HepG2 (cell line): Measurements from ENCODE around the gene TMED3. TPM values are rescaled to one million over a fixed set of nuclear protein-coding genes. Genes with fewer than 3 reads are reported as not detected.
A peak's percentile ranks its signal among the peaks of the same experiment; 100 is the strongest.

ENCODE experiments used
- ATAC-seq: fragments of 200-7000 bp; cut with Tn5 transposase; 3 replicates; pipeline ENCODE4 v1.9.1; 2020; ENCODE audit warnings: mild to moderate bottlenecking, moderate library complexity
- Bru-seq: library from RNA; stranded (reverse); fragments of 400-500 nt; gene quantifications from one replicate; lab custom pipeline; 2021; lab: Mats Ljungman, UMichigan
- BruChase-seq, 2 experiments: library from RNA; stranded (reverse); fragments of 400-500 nt; gene quantifications; one replicate each; lab custom pipeline; 2021; lab: Mats Ljungman, UMichigan
- BruUV-seq: library from RNA; stranded (reverse); fragments of 400-500 nt; replicated peaks from 2 replicates; lab custom pipeline; 2021; lab: Mats Ljungman, UMichigan
- CTCF ChIA-PET: fragments of 300-600 bp; formaldehyde crosslinking; extraction: SDS; loops from one replicate; lab custom pipeline; 2021; ENCODE audit warnings: low total read pairs, inconsistent platforms, low intra/inter-chr PET ratio; lab: Yijun Ruan, JAX
- POLR2A ChIA-PET: fragments of 350-600 bp; sonication (Branson Sonifier 250); formaldehyde crosslinking; loops from one replicate; lab custom pipeline; 2020; ENCODE audit warnings: antibody characterized with exemption, inconsistent platforms; lab: Yijun Ruan, JAX
- DNase-seq: peaks from one replicate; pipeline ENCODE4 v3.0.0-alpha.2; 2015; ENCODE audit warnings: low spot score
- FAIRE-seq: peaks from 3 replicates; lab custom pipeline; 2011; peaks lifted over from hg19 to GRCh38; lab: Jason Lieb, UNC
- H2AFZ ChIP-seq: one replicate; pipeline ENCODE4 v1.6.1; 2011; ENCODE audit warnings: low read length, inconsistent platforms
- H3K27ac ChIP-seq: fragments of 300-600 bp; 3 replicates; pipeline ENCODE4 v1.8.0; 2011; ENCODE audit warnings: mixed run types, mild to moderate bottlenecking, mixed read lengths, low read length, inconsistent platforms; ENCODE audit not compliant: insufficient read depth; ENCODE audit errors: extremely low read length
- H3K27me3 ChIP-seq, 2 experiments: fragments of 200-600 bp in 1 of 2; 2 replicates in 1 of 2; 3 replicates in 1 of 2; pipeline versions ENCODE4 v1.6.0 to v1.8.0; 2011; ENCODE audit warnings: low read length in 2 of 2, mild to moderate bottlenecking in 2 of 2, moderate library complexity in 2 of 2, inconsistent platforms in 1 of 2; ENCODE audit not compliant: insufficient read depth in 2 of 2, control insufficient read depth in 1 of 2
- H3K36me3 ChIP-seq, 2 experiments: fragments of 200-600 bp in 1 of 2; replicated peaks in 1 of 2; 2 replicates in 1 of 2; 3 replicates in 1 of 2; pipeline versions ENCODE4 v1.5.1 to v1.8.0; 2011; ENCODE audit warnings: low read length in 2 of 2, inconsistent platforms in 1 of 2; ENCODE audit not compliant: insufficient read depth in 2 of 2, control insufficient read depth in 1 of 2
- H3K4me1 ChIP-seq: 2 replicates; pipeline ENCODE4 v1.5.1; 2012; ENCODE audit warnings: low read length, inconsistent platforms; ENCODE audit not compliant: insufficient read depth
- H3K4me2 ChIP-seq: 2 replicates; pipeline ENCODE4 v1.6.0; 2011; ENCODE audit warnings: low read depth, low read length, inconsistent platforms
- H3K4me3 ChIP-seq, 3 experiments: fragments of 200-600 bp in 1 of 3; sonication (generic), shearing (Covaris generic) in 1 of 3; replicated peaks in 1 of 3; 2 replicates each; pipeline ENCODE4 v1.5.1; 2011 to 2016; ENCODE audit warnings: low read length in 3 of 3, inconsistent platforms in 2 of 3, low read depth in 2 of 3, mild to moderate bottlenecking in 2 of 3, control low read depth in 1 of 3, mixed read lengths in 1 of 3; ENCODE audit not compliant: insufficient read depth in 1 of 3
- H3K79me2 ChIP-seq: one replicate; pipeline ENCODE4 v1.6.1; 2011; ENCODE audit warnings: low read length, inconsistent platforms; ENCODE audit not compliant: insufficient read depth
- H3K9ac ChIP-seq: 2 replicates; pipeline ENCODE4 v1.6.0; 2011; ENCODE audit warnings: mild to moderate bottlenecking, low read depth, low read length, inconsistent platforms; ENCODE audit not compliant: insufficient read depth
- H3K9me3 ChIP-seq: 2 replicates; pipeline ENCODE4 v1.5.1; 2012; ENCODE audit warnings: mild to moderate bottlenecking, low read length
- H4K20me1 ChIP-seq: 2 replicates; pipeline ENCODE4 v1.6.0; 2011; ENCODE audit warnings: inconsistent platforms, mild to moderate bottlenecking, low read length, moderate library complexity; ENCODE audit not compliant: insufficient read depth
- BHLHE40 ChIP-seq: IDR thresholded peaks from 2 replicates; pipeline ENCODE4 v1.6.1; 2011; ENCODE audit warnings: low read length, improper control_type of control experiment
- BORCS8-MEF2B ChIP-seq: sonication (generic); formaldehyde crosslinking; IDR thresholded peaks from 2 replicates; pipeline ENCODE4 v1.8.0; 2022; ENCODE audit warnings: mild to moderate bottlenecking, missing genetic modification reagents
- FOXO1 ChIP-seq: sonication (generic); formaldehyde crosslinking; IDR thresholded peaks from 2 replicates; pipeline ENCODE4 v1.4.0; 2020; ENCODE audit warnings: missing genetic modification reagents
- HCFC1 ChIP-seq: fragments of 150-350 bp; IDR thresholded peaks from 2 replicates; pipeline ENCODE4 v1.6.1; 2014; ENCODE audit warnings: low read depth, low read length
- PRPF4 ChIP-seq: fragments of 200-400 bp; formaldehyde crosslinking; IDR thresholded peaks from 2 replicates; pipeline ENCODE4 v1.6.1; 2016; ENCODE audit warnings: low read length, low read depth; ENCODE audit not compliant: poor library complexity, severe bottlenecking
- RERE ChIP-seq: IDR thresholded peaks from 2 replicates; pipeline ENCODE4 v1.6.1; 2016; ENCODE audit warnings: low read depth, missing genetic modification reagents, missing compliant biosample characterization
- ZNF382 ChIP-seq: sonication (generic); formaldehyde crosslinking; IDR thresholded peaks from 2 replicates; pipeline ENCODE4 v1.5.0; 2020; ENCODE audit warnings: missing genetic modification reagents, mild to moderate bottlenecking, borderline replicate concordance
- ZNF589 ChIP-seq: sonication (generic); formaldehyde crosslinking; conservative IDR thresholded peaks from 2 replicates; pipeline ENCODE4 v1.8.0; 2022; ENCODE audit warnings: mild to moderate bottlenecking, moderate library complexity, missing genetic modification reagents
- ZNF616 ChIP-seq: sonication (generic); formaldehyde crosslinking; IDR thresholded peaks from 2 replicates; pipeline ENCODE4 v1.5.0; 2020; ENCODE audit warnings: low read depth, mild to moderate bottlenecking, missing genetic modification reagents
- ZSCAN12 ChIP-seq: sonication (generic); formaldehyde crosslinking; IDR thresholded peaks from 2 replicates; pipeline ENCODE4 v1.9.0; 2021; ENCODE audit warnings: mild to moderate bottlenecking, missing genetic modification reagents
- ZSCAN20 ChIP-seq: sonication (generic); formaldehyde crosslinking; IDR thresholded peaks from 2 replicates; pipeline ENCODE4 v1.4.0; 2020; ENCODE audit warnings: missing genetic modification reagents, mild to moderate bottlenecking, borderline replicate concordance
- WGBS: methylation state at CpG from one replicate; pipeline ENCODE4 v1.1.6; 2017; ENCODE audit warnings: low lambda C conversion rate; 5-methylcytosine and 5-hydroxymethylcytosine counted together
- in situ Hi-C: cut with HindIII; loops from 2 replicates; pipeline ENCODE4 v1.10.0; 2017; ENCODE audit warnings: low pct_unique_long_range_greater_than_20kb; ENCODE audit not compliant: extremely low pct_ligation_motif_present
- intact Hi-C: fragments of 100-400 bp; cut with micrococcal nuclease; formaldehyde crosslinking; loops from one replicate; pipeline ENCODE4 v1.10.0; 2022; ENCODE audit not compliant: unreplicated experiment
- long read RNA-seq, 2 experiments: library from RNA in 1 of 2; library from polyadenylated mRNA in 1 of 2; stranded (forward) in 1 of 2; unstranded in 1 of 2; transcript quantifications; one replicate each; pipeline ENCODE4 v2.0.0, GENCODE V29; 2019 to 2022
- polyA minus RNA-seq, 3 experiments: library from RNA; depleted of rRNA, polyadenylated mRNA; stranded (reverse); fragments of >200 nt; gene quantifications; 2 replicates each; pipeline ENCODE4 v1.2.3, GENCODE V29; 2011; ENCODE audit warnings: low replicate concordance in 1 of 3
- polyA plus RNA-seq, 8 experiments: library from polyadenylated mRNA; depleted of rRNA in 3 of 8; stranded (reverse) in 7 of 8; unstranded in 1 of 8; fragments of >200 nt; fragmentation: Illumina TruSeq in 4 of 8; extraction: Trizol in 4 of 8; gene quantifications; 2 replicates each; pipeline versions ENCODE4 v1.2.1 to v1.2.3, GENCODE V29; 2011 to 2016; ENCODE audit warnings: low read depth in 4 of 8, missing spikeins in 1 of 8, mixed read lengths in 1 of 8; ENCODE audit not compliant: insufficient read depth in 1 of 8
- total RNA-seq, 5 experiments: library from RNA; depleted of rRNA; stranded (reverse); fragments of >200 nt; fragmentation: Illumina TruSeq; extraction: Trizol; gene quantifications; 2 replicates each; pipeline ENCODE4 v1.2.3, GENCODE V29; 2016; ENCODE audit warnings: low read depth in 1 of 5

Gene TMED3
- total RNA-seq (2016; rRNA removed; fragmentation: Illumina TruSeq; extraction: Trizol): 76.4 and 125 TPM in 2 replicates
- total RNA-seq (2016; cell fraction: cytosol; rRNA removed; fragmentation: Illumina TruSeq; extraction: Trizol; ENCODE audit: low read depth): 136 and 156 TPM in 2 replicates
- 75.1 and 131 TPM in 2 replicates for total RNA-seq (2016; cell fraction: insoluble cytoplasmic fraction; rRNA removed; fragmentation: Illumina TruSeq; extraction: Trizol)
- total RNA-seq (2016; cell fraction: membrane; rRNA removed; fragmentation: Illumina TruSeq; extraction: Trizol): 152 and 163 TPM in 2 replicates
- total RNA-seq (2016; cell fraction: nucleus; rRNA removed; fragmentation: Illumina TruSeq; extraction: Trizol): 86.2 and 101 TPM in 2 replicates
- polyA plus RNA-seq (2011; rRNA removed): 142 and 155 TPM in 2 replicates
- 174 and 226 TPM in 2 replicates for polyA plus RNA-seq (2011; cell fraction: cytosol; rRNA removed)
- 59.6 and 64.5 TPM in 2 replicates for polyA plus RNA-seq (2011; cell fraction: nucleus; rRNA removed)
- polyA plus RNA-seq (2012): 60.4 and 68.2 TPM in 2 replicates
- polyA plus RNA-seq (2016; cell fraction: cytosol; fragmentation: Illumina TruSeq; extraction: Trizol; ENCODE audit: low read depth): 123 and 154 TPM in 2 replicates
- polyA plus RNA-seq (2016; cell fraction: insoluble cytoplasmic fraction; fragmentation: Illumina TruSeq; extraction: Trizol; ENCODE audit: low read depth): 63.3 and 64.2 TPM in 2 replicates
- polyA plus RNA-seq (2016; cell fraction: membrane; fragmentation: Illumina TruSeq; extraction: Trizol; ENCODE audit: low read depth): 115 and 137 TPM in 2 replicates
- 123 and 140 TPM in 2 replicates for polyA plus RNA-seq (2016; cell fraction: nucleus; fragmentation: Illumina TruSeq; extraction: Trizol; ENCODE audit: insufficient read depth, low read depth)
- 133 and 139 TPM in 2 replicates for polyA minus RNA-seq (2011; rRNA and poly(A)+ RNA removed; ENCODE audit: low replicate concordance)
- 38.0 and 45.9 TPM in 2 replicates for polyA minus RNA-seq (2011; cell fraction: cytosol; rRNA and poly(A)+ RNA removed)
- polyA minus RNA-seq (2011; cell fraction: nucleus; rRNA and poly(A)+ RNA removed): 37.9 and 46.4 TPM in 2 replicates
- Bru-seq, nascent RNA: percentile 57 among the genes with signal in this experiment
- percentile 59 among the genes with signal in this experiment for BruChase-seq, experiment 1, labeled RNA remaining after a 6-hour chase
- percentile 68 among the genes with signal in this experiment for BruChase-seq, experiment 2, labeled RNA remaining after a 2-hour chase
- long read RNA-seq, experiment 1, transcript TMED3-201 (3 exons, 1,475 nt): major isoform, 231 of 249 reads
- long read RNA-seq, experiment 1, partial matches to known transcripts: 13 of 249 reads
- long read RNA-seq, experiment 1, other reads (novel, unspliced or antisense): 1 of 249 reads
- long read RNA-seq, experiment 2, transcript TMED3-201 (3 exons, 1,475 nt): major isoform, 222 of 269 reads
- long read RNA-seq, experiment 2, transcript TMED3-204 (4 exons, 1,483 nt): minor isoform, 7 of 269 reads
- long read RNA-seq, experiment 2, partial matches to known transcripts: 29 of 269 reads
- long read RNA-seq, experiment 2, other reads (novel, unspliced or antisense): 10 of 269 reads

- peak within 1 kb of the TSS; percentile 71 for H3K27ac ChIP-seq
- DNase-seq (peak; percentile 85), FAIRE-seq (peak; percentile 30), ATAC-seq (peak; percentile 99)
- in situ Hi-C loops (no loop called here), intact Hi-C loops (loop anchor here (10.0 kb wide), 1 partner anchor 406 kb away; no protein-coding TSS in a partner anchor)
- no peaks in the 10 kb centered on the region for H3K9me3 ChIP-seq
- 0% methylated on average over 5 of the region's 76 CpGs for WGBS
- POLR2A ChIA-PET: interaction anchor here (0.6 to 1.0 kb wide), 3 partner anchors 23 to 748 kb away, joined by 3 to 4 read pairs (median 3); partner anchors contain the start of gene ZFAND6
- CTCF ChIA-PET: no interaction called here
- no peaks in the 10 kb centered on the region; the same call in 1 of the 2 replicates for H4K20me1 ChIP-seq
- no TSS peak for BruUV-seq
- peaks cover 24% of the 10 kb centered on the region for H3K79me2 ChIP-seq
- peaks cover 14 to 31% of the 10 kb centered on the region in 2 experiments; a peak in 4 of 5 replicates for H3K36me3 ChIP-seq
- H3K4me1 ChIP-seq: peaks cover 31% of the 10 kb centered on the region
- H3K4me2 ChIP-seq: peak within 1 kb of the TSS; percentile 88
- H3K9ac ChIP-seq: peak within 1 kb of the TSS; percentile 83
- peak within 1 kb of the TSS; percentile 84 to 95 (median 93) for H3K4me3 ChIP-seq
- H2AFZ ChIP-seq: peak within 1 kb of the TSS; percentile 94
- no peaks in the 10 kb centered on the region; a peak in 2 of 5 replicates for H3K27me3 ChIP-seq
- TF ChIP-seq BORCS8-MEF2B (CRISPR knock-in tag): peak; percentile 79
- no peak; the same call in 1 of the 2 replicates for TF ChIP-seq FOXO1 (CRISPR knock-in tag)
- no peak for TF ChIP-seq ZSCAN12 (CRISPR knock-in tag)
- TF ChIP-seq ZNF589 (CRISPR knock-in tag): no peak
- TF ChIP-seq ZNF616 (CRISPR knock-in tag): peak; percentile 53; the same call in 1 of the 2 replicates
- TF ChIP-seq PRPF4: no peak
- TF ChIP-seq RERE (CRISPR knock-in tag): no peak
- TF ChIP-seq BHLHE40: no peak
- TF ChIP-seq HCFC1: no peak
- TF ChIP-seq ZSCAN20 (CRISPR knock-in tag): no peak; the same call in 1 of the 2 replicates
- TF ChIP-seq ZNF382 (CRISPR knock-in tag): no peak
These were observed at the start of gene TMED3 for GRCh38 chr15:79310985-79311900. Gene TMED3, plus strand, starts transcription at chr15:79311112. Its CDS starts 138 bp downstream, at chr15:79311250.
